Gastroesophageal sphincter (tissue), 3 donors: ENCODE data around the gene CUL9.

Experiments
- CTCF ChIP-seq, 4 experiments: fragments of 200-600 bp in 2 of 4; fragments of 450-650 bp in 2 of 4; sonication (generic) in 1 of 4; IDR thresholded peaks; one replicate each; pipeline ENCODE4 v1.5.1; 2017 to 2019; ENCODE audit warnings: antibody characterized with exemption in 4 of 4, mild to moderate bottlenecking in 2 of 4, moderate library complexity in 2 of 4
- EP300 ChIP-seq: sonication (generic); formaldehyde crosslinking; IDR thresholded peaks from one replicate; pipeline ENCODE4 v1.6.1; 2017; ENCODE audit warnings: antibody characterized with exemption, mild to moderate bottlenecking
- POLR2A ChIP-seq, 2 donors: fragments of 450-650 bp; IDR thresholded peaks; one replicate each; pipeline ENCODE4 v1.6.1; 2017; ENCODE audit warnings: antibody characterized with exemption in 2 of 2, mild to moderate bottlenecking in 2 of 2, moderate library complexity in 1 of 2
- POLR2AphosphoS5 ChIP-seq: sonication (generic); formaldehyde crosslinking; IDR thresholded peaks from one replicate; pipeline ENCODE4 v1.6.1; 2017; ENCODE audit warnings: antibody characterized with exemption

GRCh38 chr6:43141644-43142043, 40.4 kb upstream of the CUL9 start:
- no peak for TF ChIP-seq CTCF (IDR thresholded peaks at IDR 0.05)
- no peak for TF ChIP-seq POLR2A (IDR thresholded peaks at IDR 0.05)
- TF ChIP-seq EP300, result no peak
- TF ChIP-seq POLR2AphosphoS5, result no peak
